Fibroblast of lung (primary cell): ENCODE results near the gene CDPF1.

ENCODE experiments used
- EZH2 ChIP-seq: IDR thresholded peaks from 2 replicates; pipeline ENCODE4 v1.5.1; 2012; ENCODE audit warnings: low read length, control low read depth, mild to moderate bottlenecking; ENCODE audit errors: missing control alignments
- TF ChIP-seq, protein P1 (sequence below), 2 donors: IDR thresholded peaks in 1 of 2; conservative IDR thresholded peaks in 1 of 2; 1 replicate in 1 of 2; 2 replicates in 1 of 2; pipeline ENCODE4 v1.5.1; 2011 to 2012; ENCODE audit warnings: low read length in 2 of 2, control low read depth in 1 of 2, inconsistent platforms in 1 of 2, low read depth in 1 of 2, mild to moderate bottlenecking in 1 of 2

DNA sequence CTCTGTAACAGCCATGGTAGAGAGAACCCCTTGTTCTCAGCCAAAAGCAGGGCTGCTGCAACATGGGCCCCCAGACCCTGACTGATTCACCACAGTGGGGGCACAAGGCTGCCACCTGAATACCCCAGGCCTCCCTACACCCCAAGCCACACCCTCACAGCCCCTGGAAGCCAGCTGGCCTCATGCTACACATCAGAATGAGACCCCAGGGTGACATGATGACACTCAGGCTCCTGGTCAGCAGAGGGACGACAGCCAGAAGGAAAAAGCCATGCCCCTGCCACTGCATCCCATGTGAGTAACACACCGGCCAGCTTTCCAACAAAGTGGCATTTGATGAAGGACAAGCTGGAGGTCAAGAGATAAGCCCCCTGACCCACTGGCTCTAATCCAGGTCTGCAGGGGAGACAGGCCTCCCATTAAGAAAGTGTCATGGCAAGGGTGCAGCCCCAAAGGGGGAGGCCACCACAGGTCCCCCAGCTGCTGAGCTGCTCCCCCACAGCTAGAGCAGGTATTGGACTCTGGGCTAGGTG lies 2.6 kb downstream of the CDPF1 start:
- TF ChIP-seq, protein P1, sequence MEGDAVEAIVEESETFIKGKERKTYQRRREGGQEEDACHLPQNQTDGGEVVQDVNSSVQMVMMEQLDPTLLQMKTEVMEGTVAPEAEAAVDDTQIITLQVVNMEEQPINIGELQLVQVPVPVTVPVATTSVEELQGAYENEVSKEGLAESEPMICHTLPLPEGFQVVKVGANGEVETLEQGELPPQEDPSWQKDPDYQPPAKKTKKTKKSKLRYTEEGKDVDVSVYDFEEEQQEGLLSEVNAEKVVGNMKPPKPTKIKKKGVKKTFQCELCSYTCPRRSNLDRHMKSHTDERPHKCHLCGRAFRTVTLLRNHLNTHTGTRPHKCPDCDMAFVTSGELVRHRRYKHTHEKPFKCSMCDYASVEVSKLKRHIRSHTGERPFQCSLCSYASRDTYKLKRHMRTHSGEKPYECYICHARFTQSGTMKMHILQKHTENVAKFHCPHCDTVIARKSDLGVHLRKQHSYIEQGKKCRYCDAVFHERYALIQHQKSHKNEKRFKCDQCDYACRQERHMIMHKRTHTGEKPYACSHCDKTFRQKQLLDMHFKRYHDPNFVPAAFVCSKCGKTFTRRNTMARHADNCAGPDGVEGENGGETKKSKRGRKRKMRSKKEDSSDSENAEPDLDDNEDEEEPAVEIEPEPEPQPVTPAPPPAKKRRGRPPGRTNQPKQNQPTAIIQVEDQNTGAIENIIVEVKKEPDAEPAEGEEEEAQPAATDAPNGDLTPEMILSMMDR (conservative IDR thresholded peaks at IDR 0.05 in 1 of 2, IDR thresholded peaks at IDR 0.05 in 1 of 2; ENCODE audit: low read depth in 1 of 2, low read length in 2 of 2) = no peak
- TF ChIP-seq EZH2 = no peak
